GM13976 (cell line): ENCODE results near the gene TMEM117.

Experiments
- DNase-seq: peaks from one replicate; pipeline ENCODE4 v3.0.0; 2012; ENCODE audit warnings: low spot score
- in situ Hi-C: fragments of 300-500 bp; cut with MboI; formaldehyde crosslinking; loops from one replicate; pipeline ENCODE4 v1.12.0; 2022; ENCODE audit warnings: low sequenced_read_pairs, mixed read lengths, inconsistent platforms; ENCODE audit not compliant: unreplicated experiment
- TF ChIP-seq, protein P1 (sequence below): IDR thresholded peaks from 2 replicates; pipeline ENCODE4 v1.5.1; 2012; ENCODE audit warnings: borderline replicate concordance, mild to moderate bottlenecking; ENCODE audit not compliant: insufficient read depth; ENCODE audit errors: extremely low read depth, missing control alignments, control extremely low read depth

The TMEM117 gene

DNA sequence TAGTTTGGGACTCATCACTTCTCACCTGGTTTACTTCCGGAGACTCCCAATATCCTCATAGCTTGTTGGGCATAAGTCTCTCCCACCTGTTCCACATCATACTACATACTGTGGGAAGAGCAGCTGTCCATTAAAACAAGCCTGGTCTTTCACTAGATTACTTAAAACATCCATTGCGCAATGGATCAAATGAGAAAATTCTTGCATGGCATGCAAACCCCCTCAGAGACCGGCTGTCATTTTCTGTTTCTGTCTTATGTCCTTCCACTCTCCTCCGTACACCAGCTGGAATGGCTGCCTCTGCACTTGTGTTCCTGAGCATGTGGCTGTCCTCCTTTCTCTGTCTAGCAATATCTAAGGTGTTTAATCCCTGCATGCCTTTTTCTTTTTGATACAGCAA is 265.6 kb downstream of the TMEM117 start:
- in situ Hi-C loops, result no loop called here
- TF ChIP-seq, protein P1, sequence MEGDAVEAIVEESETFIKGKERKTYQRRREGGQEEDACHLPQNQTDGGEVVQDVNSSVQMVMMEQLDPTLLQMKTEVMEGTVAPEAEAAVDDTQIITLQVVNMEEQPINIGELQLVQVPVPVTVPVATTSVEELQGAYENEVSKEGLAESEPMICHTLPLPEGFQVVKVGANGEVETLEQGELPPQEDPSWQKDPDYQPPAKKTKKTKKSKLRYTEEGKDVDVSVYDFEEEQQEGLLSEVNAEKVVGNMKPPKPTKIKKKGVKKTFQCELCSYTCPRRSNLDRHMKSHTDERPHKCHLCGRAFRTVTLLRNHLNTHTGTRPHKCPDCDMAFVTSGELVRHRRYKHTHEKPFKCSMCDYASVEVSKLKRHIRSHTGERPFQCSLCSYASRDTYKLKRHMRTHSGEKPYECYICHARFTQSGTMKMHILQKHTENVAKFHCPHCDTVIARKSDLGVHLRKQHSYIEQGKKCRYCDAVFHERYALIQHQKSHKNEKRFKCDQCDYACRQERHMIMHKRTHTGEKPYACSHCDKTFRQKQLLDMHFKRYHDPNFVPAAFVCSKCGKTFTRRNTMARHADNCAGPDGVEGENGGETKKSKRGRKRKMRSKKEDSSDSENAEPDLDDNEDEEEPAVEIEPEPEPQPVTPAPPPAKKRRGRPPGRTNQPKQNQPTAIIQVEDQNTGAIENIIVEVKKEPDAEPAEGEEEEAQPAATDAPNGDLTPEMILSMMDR, result no peak
- DNase-seq, result no peak

DNA sequence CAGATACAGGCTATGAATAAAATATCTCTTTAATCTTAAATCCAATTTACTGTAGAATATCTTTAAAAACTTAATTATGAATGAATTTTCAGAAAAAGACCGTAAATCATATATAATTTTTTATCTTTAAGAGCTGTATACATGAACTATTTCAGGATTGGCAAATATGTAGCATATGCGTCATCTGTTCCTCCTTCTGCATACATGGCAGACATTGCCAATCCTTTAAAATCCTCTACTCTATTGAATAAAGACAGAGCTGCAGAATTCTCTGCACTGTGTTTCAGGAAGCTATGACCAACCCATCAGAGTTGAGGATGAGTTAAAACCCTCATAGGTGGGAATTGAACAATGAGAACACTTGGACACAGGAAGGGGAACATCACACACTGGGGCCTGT is 279.0 kb downstream of the TMEM117 start:
- TF ChIP-seq, protein P1, result no peak
- in situ Hi-C loops, result no loop called here
- no peak for DNase-seq

DNA sequence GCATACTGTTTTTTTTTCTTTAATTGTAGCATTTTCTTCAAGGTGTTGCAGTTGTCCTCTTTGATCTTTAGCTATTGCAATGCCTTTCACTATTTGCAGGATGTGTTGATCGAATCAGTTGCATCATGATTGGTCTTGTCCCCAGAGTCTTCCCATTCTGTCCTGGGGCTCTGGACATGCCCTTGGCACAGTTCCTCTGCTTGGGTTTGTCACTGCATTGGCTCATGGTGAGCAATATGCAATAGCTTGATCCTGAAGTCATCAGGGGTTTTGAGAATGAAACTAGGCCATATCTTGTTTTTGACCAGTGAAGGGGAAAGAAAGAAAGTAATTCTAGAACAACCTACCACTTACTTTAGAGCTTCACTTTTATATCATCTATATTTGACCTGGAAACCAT is 281.5 kb downstream of the TMEM117 start:
- in situ Hi-C loops, result no loop called here

DNA sequence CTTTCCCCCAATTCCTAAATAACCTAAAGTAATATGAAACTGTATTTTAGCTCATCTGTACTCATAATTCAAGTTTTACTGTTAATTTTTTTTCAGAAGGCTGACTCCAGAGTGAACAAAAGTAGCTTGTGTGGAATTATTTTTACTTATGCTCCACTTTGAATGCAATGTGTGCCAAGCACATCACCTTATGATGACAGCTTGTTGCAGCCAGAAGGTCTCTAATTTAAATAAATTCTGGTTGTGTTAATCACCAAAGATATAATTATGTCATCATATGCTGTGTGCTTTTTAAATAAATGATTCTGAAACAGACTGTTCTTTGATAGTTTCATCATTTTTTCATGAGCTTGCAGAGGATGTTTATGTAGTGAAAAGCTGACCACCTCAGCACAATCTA is 283.1 kb downstream of the TMEM117 start:
- in situ Hi-C loops, result no loop called here
- TF ChIP-seq, protein P1, result no peak
- DNase-seq, result no peak

More for the DNA sequence above, 281.5 kb downstream of the TMEM117 start:
- no peak for DNase-seq
- TF ChIP-seq, protein P1, result no peak

DNA sequence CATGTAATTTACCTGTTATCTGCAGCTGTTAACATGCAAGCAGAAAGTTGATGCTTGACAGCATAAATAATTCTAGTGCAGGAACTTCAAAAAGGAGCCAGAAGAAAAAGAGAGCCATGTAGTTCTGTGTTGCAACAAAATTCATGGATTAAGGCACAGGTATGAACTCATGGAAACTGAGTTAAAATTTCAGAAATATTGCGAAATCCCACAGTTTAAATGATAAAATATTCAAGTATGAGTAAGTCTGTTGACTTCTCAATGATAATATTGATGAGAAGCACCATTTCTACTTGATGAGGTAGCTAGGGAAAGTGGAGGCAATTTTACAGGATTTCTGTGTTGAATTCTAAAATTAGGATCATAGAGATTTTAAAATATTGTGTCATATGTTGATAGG is 290.9 kb downstream of the TMEM117 start:
- DNase-seq, result no peak
- TF ChIP-seq, protein P1, result no peak
- in situ Hi-C loops, result no loop called here

DNA sequence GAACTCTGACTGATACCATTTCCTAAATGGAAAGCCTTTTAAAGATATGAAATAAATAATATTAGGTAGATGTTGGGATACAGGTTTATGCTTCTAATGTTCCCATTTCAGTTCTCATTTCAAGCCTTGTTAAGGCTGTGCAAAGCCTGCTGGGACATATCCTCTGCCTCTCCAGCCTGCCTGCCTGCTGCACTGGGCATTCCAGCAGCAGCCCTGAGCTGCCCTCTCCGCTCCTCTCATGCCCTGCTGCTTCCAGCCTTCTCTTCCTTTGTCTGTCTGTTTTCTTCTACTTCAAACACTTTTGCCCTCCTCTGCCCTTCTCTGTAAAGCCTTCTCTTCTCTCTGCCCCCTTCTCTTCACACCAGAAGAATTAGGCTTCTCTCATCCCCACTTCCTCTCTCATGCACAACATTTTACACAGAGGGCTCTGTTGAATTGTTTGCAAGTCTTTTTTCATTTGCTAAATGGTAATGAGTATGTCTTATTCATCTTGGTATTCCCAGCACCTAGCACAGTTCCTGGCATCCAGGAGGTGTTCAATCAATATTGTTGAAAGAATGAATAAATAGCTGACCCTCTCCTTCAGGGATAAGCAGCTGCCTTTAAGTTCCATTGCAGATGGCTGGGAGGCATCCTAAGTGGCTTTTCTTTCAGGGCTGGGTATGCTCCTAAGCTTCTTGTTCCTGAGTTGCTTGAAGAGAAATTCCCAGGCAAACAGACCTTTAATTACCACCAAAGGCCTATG is 292.3 kb downstream of the TMEM117 start:
- DNase-seq, result no peak
- in situ Hi-C loops, result no loop called here
- TF ChIP-seq, protein P1, result no peak

DNA sequence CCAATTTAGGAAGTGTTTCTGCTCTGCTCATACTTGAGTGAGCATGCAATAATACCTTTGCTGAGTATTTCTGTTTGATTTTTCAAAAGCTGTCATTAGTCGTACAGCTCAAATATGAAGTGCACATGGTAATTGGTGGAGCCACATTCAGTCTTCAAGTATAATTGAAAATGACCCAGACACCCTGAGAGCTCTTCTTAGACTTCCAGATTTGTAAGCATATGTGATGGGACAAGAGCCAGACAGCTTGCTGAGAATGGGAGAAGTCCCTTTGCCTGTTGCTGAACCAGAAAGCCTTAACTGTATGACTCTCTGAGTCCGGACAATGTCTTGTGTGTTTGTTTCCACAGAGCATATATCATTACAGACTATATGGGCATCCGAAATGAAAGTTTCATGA is 307.3 kb downstream of the TMEM117 start:
- no peak for DNase-seq
- TF ChIP-seq, protein P1, result no peak
- in situ Hi-C loops, result no loop called here
